GM18870 (cell line): ENCODE measurements around the gene CHSY1.

Experiments
- ATAC-seq: cut with Tn5 transposase; IDR thresholded peaks from one replicate; pipeline ENCODE4 v1.9.1; 2021; ENCODE audit warnings: moderate library complexity; ENCODE audit not compliant: unreplicated experiment

CHSY1 gene

DNA sequence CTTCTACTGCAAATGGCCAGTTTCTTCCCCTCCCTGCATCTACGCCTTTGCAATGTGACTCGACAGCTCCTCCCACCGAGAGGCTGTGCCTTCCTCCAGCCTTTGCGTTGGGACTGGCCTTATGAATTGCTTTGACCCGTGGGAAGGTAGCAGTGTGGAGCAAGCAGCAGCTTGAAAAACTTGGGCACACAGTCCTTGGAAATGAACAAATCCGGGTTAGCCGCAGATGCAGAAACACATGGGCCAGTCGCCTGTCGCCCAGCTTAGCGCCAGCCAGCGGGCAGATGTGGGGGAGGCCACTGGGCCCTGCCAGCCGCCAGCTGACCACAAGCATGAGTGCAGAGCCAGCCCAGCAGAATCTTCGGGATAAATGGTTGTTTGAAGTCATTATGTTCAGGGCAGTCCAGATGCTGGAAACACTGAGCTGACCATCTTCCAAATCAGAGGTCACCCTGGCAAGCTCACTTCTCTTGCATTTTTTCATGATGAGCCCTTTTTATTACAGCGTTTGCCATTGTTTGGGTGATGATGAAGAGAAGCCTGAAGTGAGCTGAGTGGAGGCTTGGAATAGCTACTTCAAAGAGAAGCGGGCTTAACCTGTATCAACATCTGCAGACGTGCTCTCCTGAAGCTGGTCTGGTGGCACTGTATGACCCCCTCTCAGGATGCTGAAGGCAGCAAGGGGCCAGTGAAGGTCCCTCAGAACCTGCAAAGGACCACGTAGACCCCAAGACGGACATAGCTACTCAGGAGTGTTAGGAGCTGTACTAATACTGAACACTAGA is 15.7 kb upstream of the CHSY1 start:
- ATAC-seq: no peak

- ATAC-seq: no peak
Measured at GRCh38 chr15:101266787-101267186, 14.9 kb upstream of the CHSY1 start.

GRCh38 chr15:101266034-101266433 is 14.2 kb upstream of the CHSY1 start:
- no peak for ATAC-seq

DNA sequence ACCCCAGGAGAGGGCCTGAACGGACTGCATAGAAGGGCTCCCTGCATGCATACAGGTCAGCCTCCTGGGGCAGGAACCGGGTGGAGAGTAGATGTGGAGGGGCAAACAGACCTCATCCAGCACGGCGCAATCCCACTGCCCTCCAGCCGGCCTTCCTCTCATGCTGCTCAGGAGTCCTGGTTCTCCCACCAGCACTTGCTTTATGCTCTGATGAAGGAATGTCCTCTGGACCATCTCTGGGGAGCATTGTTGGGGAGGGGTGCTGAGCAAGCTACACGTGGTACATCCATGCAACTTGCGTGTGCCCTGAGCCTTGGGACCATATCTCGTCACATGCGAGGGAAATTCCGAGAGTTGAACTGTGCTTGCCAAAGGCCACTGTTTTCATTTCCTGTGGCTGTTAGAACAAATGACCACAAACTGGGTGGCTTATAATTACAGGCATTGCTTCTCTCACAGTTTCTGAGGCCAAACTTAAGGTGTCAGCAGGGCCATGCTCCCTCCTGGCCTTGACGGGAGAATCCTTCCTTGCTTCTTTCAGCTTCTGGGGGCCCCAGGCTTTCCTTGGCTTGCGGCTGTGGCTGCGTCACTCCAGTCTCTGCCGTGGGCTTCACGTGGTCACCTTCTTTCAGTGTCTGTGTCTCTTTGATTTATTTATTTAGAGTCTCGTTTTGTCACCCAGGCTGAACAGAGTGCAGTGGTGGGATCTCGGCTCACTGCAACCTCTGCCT is 13.2 kb upstream of the CHSY1 start:
- no peak for ATAC-seq

DNA sequence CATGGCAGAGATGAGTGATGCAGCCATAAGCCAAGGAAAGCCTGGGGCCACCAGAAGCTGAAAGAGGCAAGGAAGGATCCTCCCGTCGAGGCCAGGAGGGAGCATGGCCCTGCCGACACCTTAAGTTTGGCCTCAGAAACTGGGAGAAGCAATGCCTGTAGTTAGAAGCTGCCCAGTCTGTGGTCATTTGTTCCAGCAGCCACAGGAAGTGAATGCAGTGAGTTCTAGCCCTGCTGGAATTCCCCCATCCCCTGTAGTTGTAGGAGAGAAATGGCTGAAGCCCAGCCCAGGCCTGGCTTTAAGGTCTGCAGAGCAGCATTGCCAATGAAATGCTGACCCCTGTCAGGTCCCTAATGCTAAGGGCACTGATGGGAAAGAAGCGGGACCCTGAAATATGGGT is 12.2 kb upstream of the CHSY1 start:
- no peak for ATAC-seq

DNA sequence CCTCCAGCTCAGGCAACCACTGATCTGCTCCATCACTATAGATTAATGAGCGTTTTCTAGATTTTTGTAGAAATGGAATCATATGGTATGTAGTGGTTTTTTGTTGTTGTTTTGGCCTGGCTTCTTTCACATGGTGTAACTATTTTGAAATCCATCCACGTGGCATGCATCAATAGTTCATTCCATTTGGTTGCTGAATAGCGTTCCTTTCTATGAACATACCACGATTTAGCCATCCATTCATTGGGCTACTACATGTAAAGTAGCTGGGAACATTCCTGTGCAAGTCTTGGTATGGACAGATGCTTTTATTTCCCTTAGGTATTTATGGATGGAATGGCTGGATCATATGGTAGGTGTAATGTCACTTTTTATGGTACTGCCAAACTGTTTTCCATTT is 10.7 kb upstream of the CHSY1 start:
- ATAC-seq: no peak

GRCh38 chr15:101258238-101259144 is 6.6 kb upstream of the CHSY1 start:
- no peak for ATAC-seq

GRCh38 chr15:101256757-101257156 is 4.9 kb upstream of the CHSY1 start:
- ATAC-seq: no peak

DNA sequence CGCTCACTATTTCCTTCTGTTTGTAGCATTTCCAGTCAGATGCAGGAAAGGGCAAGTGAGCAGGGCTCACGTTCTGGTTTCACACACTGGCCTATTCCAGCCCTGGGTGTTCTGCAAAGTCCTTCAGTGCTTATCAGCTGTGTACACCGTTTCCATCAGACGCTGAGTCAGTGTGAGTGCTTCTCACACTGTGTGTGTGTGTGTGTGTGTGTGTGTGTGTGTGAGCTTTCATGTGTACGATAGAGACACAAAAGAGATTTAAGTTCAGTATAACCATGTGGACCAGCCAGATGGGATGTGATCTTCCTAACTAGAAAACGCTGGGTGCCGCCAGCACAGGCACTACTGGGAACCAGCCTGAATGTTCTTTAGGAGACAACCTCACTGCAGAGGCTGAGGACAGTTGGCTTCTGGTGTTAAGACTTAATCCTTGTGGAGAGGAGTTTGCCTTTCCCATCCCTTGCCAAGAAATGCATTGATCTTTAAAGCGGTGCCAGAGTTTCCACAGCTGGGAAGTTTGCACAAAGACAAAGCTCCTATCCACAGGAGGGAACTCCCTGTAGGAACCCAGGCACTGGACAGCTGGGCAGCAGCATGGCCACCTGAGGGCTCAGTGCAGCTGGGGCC is 3.9 kb upstream of the CHSY1 start:
- no peak for ATAC-seq

DNA sequence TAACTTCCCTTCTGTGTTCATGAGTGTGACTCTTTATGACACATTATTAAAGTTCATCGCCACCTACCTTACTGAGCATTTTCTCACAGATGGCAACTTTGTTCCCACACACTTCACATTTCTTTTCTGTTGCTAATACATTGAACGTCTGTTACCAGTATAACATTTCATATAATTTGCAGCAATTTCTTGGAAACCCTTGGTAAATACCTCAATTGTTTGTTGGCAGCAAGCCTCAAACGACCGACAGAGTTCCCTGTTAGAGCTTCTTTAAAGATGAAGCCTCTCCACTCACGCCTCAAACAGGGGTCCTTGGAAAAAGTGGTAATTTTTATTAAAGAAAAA is 3.2 kb upstream of the CHSY1 start:
- ATAC-seq: no peak

- ATAC-seq: no peak
Measured at GRCh38 chr15:101254157-101255050, 2.6 kb upstream of the CHSY1 start.

DNA sequence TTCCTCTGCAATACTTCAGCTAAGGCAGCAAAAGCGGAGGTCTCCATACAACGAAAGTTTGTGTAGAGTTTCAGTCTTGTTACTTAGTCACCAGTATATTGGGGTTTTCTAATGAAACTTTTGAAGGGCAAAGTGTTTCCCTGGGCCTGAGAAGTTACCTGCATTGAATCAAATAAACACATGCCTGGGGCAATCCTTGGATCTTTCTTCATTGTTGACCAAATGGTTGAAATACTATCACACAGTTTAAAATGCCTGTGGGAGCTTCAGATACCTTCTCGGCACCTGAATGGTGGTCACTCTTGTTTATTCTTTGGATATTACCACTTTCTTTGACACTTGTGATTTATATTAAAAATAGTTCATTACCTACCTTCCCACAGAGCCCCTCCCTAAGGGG is 988 bp upstream of the CHSY1 start:
- no peak for ATAC-seq

DNA sequence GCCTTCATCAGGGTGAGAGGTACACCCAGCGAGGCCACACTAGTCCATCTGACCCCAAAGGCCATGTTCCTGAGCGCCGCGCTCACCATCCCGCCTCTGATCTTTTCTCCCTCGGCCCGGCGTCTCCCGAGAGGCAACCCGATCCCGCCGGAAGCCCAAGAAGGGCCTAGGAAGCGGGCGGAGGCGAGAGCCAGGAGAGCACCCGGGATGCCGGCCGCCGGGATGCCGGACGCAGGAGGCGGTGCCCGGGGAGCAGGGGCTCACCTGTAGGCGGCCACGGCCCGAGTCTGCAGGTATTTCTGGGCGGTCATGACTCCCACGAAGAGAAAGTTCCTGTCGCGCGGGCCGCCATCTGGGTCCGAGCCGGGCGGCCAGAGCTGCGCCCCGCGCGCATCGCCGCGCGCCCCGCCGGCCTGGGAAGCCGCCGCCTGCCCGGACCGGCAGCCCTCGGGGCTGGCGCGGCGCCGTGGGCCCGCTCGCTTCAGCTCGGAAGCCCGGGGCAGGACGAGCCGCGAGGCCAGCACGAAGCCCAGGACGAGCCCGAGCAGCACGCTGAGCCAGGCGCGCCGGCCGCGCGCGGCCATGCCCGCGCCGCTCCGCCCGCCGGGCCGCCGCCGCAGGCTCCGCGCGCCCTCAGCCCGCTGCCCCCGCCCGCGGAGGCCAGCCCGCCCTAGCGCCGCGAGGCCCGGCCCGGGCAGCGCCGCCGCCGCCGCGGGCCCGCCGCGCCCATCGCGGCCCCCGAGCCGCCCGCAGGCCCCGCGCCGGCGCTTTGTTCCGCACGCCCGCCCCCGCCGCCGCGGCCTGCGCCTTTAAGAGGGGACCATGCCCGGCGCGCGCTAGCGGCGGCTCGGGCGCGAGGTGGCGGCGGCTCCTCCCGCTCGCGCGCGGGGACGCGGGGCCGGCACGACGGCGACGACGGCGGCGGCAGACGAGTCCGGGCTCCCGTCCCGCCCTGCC is 697 bp downstream of the CHSY1 start:
- no peak for ATAC-seq

DNA sequence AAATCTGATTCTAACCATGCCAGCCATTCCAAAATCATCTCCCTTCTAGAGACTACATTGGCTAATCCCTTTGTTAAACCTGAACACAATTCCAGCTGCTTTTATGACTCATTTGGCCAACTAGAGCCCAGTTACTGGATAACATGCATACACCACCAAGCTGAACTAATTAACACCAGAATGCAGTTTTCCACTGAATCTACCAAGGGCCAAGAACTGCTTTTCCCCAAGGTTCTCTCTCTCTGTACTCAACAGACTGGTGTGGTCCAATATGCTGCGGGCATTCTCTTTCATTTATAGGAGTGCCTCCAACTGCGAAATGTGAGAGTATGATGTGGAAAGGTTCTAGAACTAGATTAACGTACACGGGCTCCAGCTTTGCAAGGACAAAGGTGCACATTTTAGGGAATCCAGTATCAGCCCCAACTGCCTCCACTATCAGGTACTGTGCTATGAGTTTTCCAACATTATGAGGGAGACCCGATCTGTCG is 1.5 kb downstream of the CHSY1 start:
- ATAC-seq: no peak

- ATAC-seq: no peak
Measured at GRCh38 chr15:101248274-101248673, 3.6 kb downstream of the CHSY1 start.

DNA sequence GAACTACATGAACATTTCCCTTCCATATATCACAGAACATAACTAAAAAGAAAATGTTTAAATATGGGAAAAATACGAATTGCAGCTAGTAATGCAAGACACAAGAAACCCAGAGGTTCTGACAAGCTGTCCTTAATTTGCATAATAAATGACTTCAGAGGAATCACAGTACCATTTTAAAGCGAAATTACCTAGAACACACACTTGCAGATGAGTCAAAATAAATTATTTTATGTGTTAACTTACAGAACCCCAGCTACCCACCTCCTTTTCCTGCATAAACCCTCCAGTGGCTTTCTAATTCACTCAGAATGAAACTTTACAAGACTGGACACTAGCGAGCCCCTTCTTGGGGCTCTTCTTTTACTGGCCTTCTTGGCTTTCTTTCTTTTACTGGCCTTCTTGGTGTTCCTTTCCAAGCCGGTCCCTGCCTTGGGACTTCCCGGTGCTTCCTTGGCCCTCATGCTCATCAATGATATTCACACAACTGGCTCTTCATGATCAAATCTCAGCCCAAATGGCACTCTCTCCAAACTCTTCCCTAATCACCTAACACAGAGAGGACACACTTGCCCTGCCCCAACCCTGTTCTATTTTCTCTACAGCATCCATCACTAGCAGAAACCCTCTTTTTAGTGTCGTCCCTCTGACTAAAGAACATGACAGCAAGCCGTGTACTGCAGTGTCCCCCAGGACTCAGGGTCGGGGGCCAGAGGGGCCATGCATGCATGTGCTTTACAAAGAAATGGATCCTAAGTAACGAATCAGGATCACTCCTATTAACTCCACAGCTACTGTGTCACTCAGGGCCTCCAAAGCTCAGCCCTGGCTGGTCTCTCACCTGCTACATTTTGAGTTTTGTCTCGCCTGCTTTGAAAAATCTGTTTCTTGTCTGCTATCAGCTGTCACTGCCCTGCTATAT is 4.8 kb downstream of the CHSY1 start:
- ATAC-seq: no peak

GRCh38 chr15:101246391-101246790 is 5.5 kb downstream of the CHSY1 start:
- ATAC-seq: no peak
